ENCODE measurements around the gene ITGA1.

- TF ChIP-seq CTCF (IDR thresholded peaks at IDR 0.05): no peak
- TF ChIP-seq EP300 (IDR thresholded peaks at IDR 0.05): no peak
These were observed 155.6 kb downstream of the ITGA1 start for GRCh38 chr5:52943285-52943684.
